Mesangial cell (primary cell): ENCODE data around the gene GCC1. TPM values are rescaled to one million over a fixed set of nuclear protein-coding genes. Genes with fewer than 3 reads are reported as not detected.

Experiments
- total RNA-seq: library from RNA; depleted of rRNA; stranded (reverse); fragments of >200 nt; gene quantifications from 2 replicates; pipeline ENCODE4 v1.2.3, GENCODE V29; 2015

GCC1 gene, protein sequence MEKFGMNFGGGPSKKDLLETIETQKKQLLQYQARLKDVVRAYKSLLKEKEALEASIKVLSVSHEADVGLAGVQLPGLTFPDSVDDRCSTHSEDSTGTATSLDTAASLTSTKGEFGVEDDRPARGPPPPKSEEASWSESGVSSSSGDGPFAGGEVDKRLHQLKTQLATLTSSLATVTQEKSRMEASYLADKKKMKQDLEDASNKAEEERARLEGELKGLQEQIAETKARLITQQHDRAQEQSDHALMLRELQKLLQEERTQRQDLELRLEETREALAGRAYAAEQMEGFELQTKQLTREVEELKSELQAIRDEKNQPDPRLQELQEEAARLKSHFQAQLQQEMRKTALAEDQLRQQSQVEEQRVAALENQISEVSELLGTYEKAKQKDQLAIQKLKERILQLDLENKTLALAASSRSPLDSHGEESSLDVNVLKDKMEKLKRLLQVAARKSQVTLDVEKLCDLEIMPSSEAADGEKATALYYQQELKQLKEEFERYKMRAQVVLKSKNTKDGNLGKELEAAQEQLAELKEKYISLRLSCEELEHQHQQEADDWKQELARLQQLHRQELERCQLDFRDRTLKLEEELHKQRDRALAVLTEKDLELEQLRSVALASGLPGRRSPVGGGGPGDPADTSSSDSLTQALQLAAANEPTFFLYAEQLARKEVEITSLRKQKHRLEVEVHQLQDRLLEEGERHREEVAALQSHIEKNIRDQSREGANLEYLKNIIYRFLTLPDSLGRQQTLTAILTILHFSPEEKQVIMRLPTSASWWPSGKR
- 12.9 and 13.4 TPM in 2 replicates for total RNA-seq

DNA sequence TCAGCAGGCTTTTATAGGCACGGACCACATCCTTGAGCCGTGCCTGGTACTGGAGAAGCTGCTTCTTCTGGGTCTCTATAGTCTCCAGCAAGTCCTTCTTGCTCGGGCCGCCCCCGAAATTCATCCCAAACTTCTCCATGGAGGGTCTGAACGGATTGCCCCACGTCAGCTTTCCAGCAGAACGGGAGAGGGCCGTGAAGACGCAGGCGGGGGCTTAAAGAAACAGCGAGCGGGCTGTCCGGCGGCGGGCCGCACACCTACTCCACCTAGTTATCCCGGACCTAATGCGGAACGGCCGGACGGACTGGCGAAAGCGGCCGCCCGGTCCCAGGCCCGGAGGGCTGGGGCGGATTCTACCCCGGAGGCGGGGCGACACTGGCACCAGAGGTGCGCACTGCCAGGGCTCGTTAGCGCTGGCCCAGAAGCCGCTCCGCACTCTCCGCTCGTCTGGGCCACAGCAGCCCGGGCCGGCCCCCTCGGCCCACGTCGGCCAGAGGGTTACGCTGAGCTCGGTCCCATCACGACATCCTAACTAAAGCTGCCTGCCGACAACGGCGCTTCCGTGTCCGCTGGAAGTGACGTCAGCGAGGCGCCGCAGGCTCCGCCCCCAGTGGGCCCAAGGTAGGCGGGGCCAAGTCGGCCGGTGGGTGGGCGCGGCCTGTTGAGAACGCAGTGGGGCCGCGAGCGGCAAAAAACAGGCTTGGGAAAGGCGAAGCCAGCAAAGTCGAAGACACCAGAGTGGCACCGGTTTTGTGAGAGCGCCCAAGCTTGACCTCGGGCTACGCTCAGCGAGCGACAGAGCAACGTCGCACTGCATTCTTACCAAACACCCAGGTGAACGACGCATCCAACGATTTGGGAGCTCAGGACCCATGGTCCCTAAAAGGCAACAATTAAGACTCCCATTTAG is at the start of gene GCC1:
TSS of gene GCC1 (minus strand) at position 553 of the 910 bp plus-strand sequence. CDS start at position 139, 414 bp downstream.

DNA sequence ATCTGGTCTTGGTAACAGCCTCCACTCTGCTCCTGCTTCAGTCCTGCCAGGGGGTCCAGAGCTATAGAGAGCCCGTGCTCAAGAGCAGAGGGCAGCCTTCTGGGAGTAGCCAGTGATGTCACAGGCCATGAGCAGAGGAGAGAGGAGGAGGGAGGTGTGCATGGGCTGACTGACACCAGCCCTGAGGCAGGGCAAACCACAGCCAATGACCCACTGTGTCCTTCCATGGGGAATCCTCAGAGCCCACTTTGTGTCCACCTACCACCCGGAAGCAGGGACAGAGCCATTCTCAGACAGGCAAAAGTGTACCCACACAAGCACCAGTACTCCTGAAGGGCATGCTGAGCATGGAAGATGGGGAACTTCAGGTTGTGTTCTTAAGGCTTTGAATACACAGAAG is 32.6 kb upstream of the GCC1 start, which contains the start of gene PAX4:
TSS of gene PAX4 (minus strand) at position 101 of the 400 bp plus-strand sequence. CDS start 2,214 bp downstream, outside the sequence.

DNA sequence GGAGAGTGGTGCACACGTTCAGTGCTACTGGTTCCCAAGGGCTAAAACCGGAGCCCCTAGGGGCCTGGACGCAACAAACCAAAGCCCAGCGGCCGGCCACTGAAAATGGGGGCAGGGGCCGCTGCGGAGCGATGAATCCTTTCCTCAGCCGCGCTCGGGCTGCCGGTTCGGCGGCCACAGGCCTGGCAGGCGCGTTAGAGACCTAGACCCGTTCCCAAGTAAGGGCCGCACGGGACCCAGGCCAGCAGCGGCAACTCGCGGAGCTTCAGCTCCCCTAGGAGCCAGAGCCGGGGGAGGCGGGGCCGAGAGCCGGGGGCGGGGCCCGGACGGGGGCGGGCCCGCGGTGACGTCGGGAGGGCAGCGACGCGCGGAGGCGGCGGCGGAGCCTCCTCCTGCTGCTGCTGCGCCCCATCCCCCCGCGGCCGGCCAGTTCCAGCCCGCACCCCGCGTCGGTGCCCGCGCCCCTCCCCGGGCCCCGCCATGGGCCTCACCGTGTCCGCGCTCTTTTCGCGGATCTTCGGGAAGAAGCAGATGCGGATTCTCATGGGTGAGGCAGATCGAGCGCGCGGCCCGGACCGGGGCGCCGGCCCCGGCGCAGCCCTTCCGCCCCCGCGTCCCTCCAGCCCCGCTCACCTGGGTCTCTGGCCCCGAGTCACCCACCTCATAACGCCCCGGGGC is 2.8 kb upstream of the GCC1 start, which contains the start of gene ARF5:
TSS of gene ARF5 (plus strand) at position 393 of the 678 bp plus-strand sequence. CDS start at position 481, 88 bp downstream.

Other genes starting within 250 kb of the GCC1 start
- 9.5 and 11.7 TPM in 2 replicates for gene ZNF800, start 192.9 kb downstream of the GCC1 start, total RNA-seq
- gene ARF5, start 2.8 kb upstream of the GCC1 start, total RNA-seq = 273 and 359 TPM in 2 replicates
- gene FSCN3, start 8.1 kb upstream of the GCC1 start, total RNA-seq = 2.0 and 2.2 TPM in 2 replicates
- gene PAX4, start 32.5 kb upstream of the GCC1 start, total RNA-seq = not detected in 2 replicates
- gene SND1, start 66.6 kb upstream of the GCC1 start, total RNA-seq = 148 and 159 TPM in 2 replicates